T-helper 2 cell treated with Interferon-gamma antibody and Interleukin-4, amounts not matched to agents 5 μg/mL and 100 μg/mL, for 36 hours (primary cell): ENCODE results near the gene PPP4R1.

Source experiments
- DNase-seq: peaks from one replicate; pipeline ENCODE4 v3.0.0; 2021; ENCODE audit warnings: low spot score
- H3K27ac Mint-ChIP-seq: one replicate; pipeline ENCODE4 v1.8.0; 2021; ENCODE audit warnings: mild to moderate bottlenecking, mixed read lengths
- H3K27me3 Mint-ChIP-seq: one replicate; pipeline ENCODE4 v1.8.0; 2021; ENCODE audit warnings: low read depth, mixed read lengths
- H3K36me3 Mint-ChIP-seq: one replicate; pipeline ENCODE4 v1.8.0; 2021; ENCODE audit warnings: low read depth, mixed read lengths
- H3K4me1 Mint-ChIP-seq: one replicate; pipeline ENCODE4 v1.8.0; 2021; ENCODE audit warnings: low read depth, mixed read lengths
- H3K4me3 Mint-ChIP-seq: one replicate; pipeline ENCODE4 v1.8.0; 2022; ENCODE audit warnings: mild to moderate bottlenecking, moderate library complexity, mixed read lengths
- H3K9me3 Mint-ChIP-seq: one replicate; pipeline ENCODE4 v1.8.0; 2021; ENCODE audit warnings: mixed read lengths

The PPP4R1 gene

DNA sequence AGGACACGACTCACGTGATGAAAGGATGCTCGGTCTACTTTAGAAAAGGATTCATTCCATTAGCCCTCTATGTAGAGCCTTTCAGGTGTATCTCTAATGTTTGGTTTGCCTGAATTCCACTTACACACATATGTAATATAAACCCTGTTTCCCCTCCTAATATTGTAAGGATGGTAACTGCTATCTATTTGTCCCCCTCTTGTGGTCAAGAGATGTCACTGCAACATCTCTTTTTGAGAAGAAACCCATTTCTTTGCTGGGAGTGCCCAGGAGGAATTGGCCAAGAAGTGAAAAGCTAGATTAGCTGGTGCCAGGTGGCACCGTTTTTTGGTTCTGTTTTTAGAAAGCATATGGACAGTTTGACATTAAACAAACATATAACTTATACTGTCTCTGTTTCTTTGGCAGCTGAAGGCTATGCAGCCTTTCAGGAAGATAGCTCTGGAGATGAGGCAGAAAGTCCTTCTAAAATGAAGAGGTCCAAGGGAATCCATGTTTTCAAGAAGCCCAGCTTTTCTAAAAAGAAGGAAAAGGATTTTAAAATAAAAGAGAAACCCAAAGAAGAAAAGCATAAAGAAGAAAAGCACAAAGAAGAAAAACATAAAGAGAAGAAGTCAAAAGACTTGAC lies 97.8 kb downstream of the PPP4R1 start:
- Mint-ChIP-seq H3K36me3 (peaks cover 17% of the 10 kb centered on the region), H3K27me3 (no peaks in the 10 kb centered on the region), H3K4me3 (no peak overlapping the region), H3K9me3 (no peaks in the 10 kb centered on the region), H3K4me1 (peaks cover 4% of the 10 kb centered on the region), H3K27ac (no peak overlapping the region)
- DNase-seq: no peak

DNA sequence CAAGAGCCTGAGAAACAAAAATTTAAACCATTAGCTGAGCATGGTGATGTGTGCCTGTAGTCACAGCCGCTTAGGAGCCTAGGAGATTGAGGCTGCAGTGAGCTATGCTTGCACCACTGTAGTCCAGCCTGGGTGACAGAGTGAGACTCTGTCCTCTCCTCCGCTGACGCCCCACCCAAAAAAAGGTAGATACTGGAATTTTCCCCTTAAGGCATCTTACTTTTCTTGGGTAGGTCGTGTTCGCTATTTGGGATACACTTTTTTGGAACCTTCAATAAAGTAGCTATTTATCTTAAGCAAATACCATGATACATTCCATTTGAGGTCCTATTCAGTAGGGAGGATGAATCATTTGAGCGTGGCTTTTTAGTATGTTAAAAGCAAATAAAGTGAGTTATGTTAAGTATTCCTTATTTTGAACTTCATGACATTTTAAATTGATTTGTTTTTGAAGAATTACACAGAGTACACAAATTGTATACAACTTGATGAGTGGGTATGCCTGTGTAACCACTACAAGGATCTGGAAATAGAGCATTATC lies 100.3 kb downstream of the PPP4R1 start:
- Mint-ChIP-seq H3K4me3 (no peak overlapping the region), H3K27ac (no peak overlapping the region), H3K36me3 (peaks cover 16% of the 10 kb centered on the region), H3K4me1 (peaks cover 4% of the 10 kb centered on the region), H3K27me3 (no peaks in the 10 kb centered on the region), H3K9me3 (no peaks in the 10 kb centered on the region)
- DNase-seq: no peak

DNA sequence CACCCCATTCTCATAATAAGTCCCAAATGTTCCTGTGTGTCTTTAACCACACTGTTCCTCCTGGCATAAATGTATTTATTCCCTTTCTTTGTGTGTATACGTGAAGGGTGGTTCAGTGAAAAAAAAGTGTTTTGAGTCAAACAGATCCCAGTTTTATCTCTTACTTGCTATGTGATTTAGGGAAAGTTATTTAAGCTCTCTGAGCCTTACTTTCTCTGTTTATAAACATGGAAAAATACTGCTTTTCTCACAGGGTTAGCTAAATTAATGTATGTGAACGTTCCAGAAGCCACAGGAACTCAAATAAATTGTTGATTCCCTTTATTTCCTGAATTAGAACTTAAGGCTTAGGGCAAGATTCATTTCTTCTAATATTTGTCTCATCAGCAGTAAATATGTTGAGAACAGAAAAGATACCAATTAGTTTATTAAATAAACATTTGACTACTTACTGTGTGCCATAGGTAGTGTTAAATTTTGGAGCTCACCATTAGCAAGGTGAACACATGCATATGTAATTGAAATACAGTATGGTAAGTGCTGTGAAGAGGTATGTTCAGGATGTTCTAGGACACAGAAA lies 105.8 kb downstream of the PPP4R1 start:
- Mint-ChIP-seq H3K4me1 (peaks cover 1% of the 10 kb centered on the region), H3K4me3 (no peak overlapping the region), H3K27me3 (no peaks in the 10 kb centered on the region), H3K9me3 (no peaks in the 10 kb centered on the region), H3K36me3 (peaks cover 4% of the 10 kb centered on the region), H3K27ac (no peak overlapping the region)
- DNase-seq: no peak

DNA sequence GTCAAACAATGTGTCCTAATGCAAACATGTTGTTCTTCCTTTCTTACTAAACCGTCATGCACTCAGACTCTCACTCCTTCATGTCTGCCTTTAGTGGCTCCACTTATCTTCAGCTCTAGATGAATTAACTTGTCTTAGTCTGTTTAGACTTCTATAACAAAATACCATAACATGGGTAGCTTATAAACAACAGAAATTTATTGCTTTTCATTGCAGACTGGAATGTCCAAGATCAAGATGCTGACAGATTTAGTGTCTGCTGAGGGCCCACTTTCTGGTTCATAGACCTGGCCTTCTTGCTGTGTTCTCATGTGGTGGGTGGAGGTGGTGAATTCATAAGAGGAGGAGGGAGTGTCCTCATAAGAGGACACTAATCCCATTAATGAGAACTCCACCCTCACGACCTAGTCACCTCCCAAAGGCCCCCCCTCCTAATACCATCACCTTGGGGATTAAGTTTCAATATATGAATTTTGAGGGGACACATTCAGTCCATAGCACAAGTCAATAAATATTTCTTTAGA lies 106.7 kb downstream of the PPP4R1 start:
- Mint-ChIP-seq H3K4me3 (no peak overlapping the region), H3K27me3 (no peaks in the 10 kb centered on the region), H3K36me3 (peaks cover 11% of the 10 kb centered on the region), H3K4me1 (peaks cover 1% of the 10 kb centered on the region), H3K9me3 (peaks cover 8% of the 10 kb centered on the region), H3K27ac (no peak overlapping the region)
- DNase-seq: no peak

DNA sequence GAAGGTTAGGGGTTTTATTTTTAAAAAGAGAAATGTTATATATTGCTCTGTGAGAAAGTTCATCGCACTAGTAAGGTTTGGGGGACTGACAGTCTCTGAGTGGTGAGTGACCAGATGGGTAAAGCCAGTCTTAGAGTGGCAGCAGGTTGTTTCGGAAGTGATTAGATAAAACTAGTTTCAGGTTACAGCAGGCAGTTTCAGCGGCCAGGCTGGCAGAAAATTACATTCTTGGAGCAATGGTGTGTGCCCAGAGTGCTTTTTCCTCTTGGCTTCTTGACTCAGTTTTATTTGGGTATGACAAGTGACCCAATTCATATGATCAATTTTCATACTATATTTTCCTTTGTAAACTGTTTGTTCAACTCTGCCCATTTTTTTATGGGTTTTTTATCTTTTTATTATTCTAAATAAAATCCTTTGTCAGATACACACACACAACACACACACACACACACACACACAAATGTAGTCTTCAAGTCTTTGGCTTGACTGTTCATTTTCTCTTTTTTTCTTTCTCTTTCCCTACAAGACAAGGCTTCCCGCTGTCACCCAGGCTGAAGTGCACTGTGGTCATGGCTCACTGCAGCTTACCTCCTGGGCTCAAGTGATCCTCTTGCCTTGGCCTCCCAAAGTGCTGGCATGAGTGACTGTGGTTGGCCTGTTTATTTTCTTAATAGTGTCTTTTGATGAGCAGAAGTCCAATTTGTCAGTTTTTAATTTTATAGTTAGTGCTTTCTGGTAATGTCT lies 108.1 kb downstream of the PPP4R1 start:
- no peak overlapping the region for H3K4me3 Mint-ChIP-seq
- H3K36me3 Mint-ChIP-seq: peaks cover 20% of the 10 kb centered on the region
- DNase-seq: no peak
- H3K4me1 Mint-ChIP-seq: peaks cover 1% of the 10 kb centered on the region
- peaks cover 21% of the 10 kb centered on the region for H3K9me3 Mint-ChIP-seq
- H3K27ac Mint-ChIP-seq: no peak overlapping the region
- H3K27me3 Mint-ChIP-seq: no peaks in the 10 kb centered on the region
